Activated T-helper 17 cell treated with anti-CD3 and anti-CD28 coated beads, Interleukin-2, amount 50 U/mL, for 72 hours (primary cell): Measurements from ENCODE around the gene JMJD6. TPM values are rescaled to one million over a fixed set of nuclear protein-coding genes. Genes with fewer than 3 reads are reported as not detected.

Source experiments
- ATAC-seq: fragments of 150-1000 bp; cut with Tn5 transposase; replicated peaks from 2 replicates; pipeline ENCODE4 v1.10.0; 2021; ENCODE audit warnings: mild to moderate bottlenecking, moderate library complexity
- H3K27ac Mint-ChIP-seq: one replicate; pipeline ENCODE4 v1.8.0; 2022; ENCODE audit warnings: mixed read lengths
- H3K27me3 Mint-ChIP-seq: one replicate; pipeline ENCODE4 v1.8.0; 2022; ENCODE audit warnings: mixed read lengths
- H3K36me3 Mint-ChIP-seq: one replicate; pipeline ENCODE4 v1.8.0; 2022; ENCODE audit warnings: low read depth, mild to moderate bottlenecking, mixed read lengths
- H3K4me1 Mint-ChIP-seq: one replicate; pipeline ENCODE4 v1.8.0; 2022; ENCODE audit warnings: mixed read lengths
- H3K4me3 Mint-ChIP-seq: one replicate; pipeline ENCODE4 v1.8.0; 2022; ENCODE audit warnings: mild to moderate bottlenecking, mixed read lengths
- H3K9me3 Mint-ChIP-seq: one replicate; pipeline ENCODE4 v1.8.0; 2022; ENCODE audit warnings: mixed read lengths
- total RNA-seq, 2 donors: library from RNA; stranded (reverse); gene quantifications; one replicate each; pipeline ENCODE4 v1.2.3, GENCODE V29; 2022

JMJD6 gene
- total RNA-seq, 2 donors from 2014 or later, result 99.1 to 144 TPM

- H3K27me3 Mint-ChIP-seq, result no peaks in the 10 kb centered on the region
- H3K36me3 Mint-ChIP-seq, result no peaks in the 10 kb centered on the region
- H3K9me3 Mint-ChIP-seq, result no peaks in the 10 kb centered on the region
- H3K4me3 Mint-ChIP-seq, result no peak overlapping the region
- ATAC-seq, result no peak
- H3K27ac Mint-ChIP-seq, result no peak overlapping the region
- peaks cover 5% of the 10 kb centered on the region for H3K4me1 Mint-ChIP-seq
These were observed 39.7 kb downstream of the JMJD6 start for GRCh38 chr17:76686538-76687297.

GRCh38 chr17:76685846-76686245, 40.6 kb downstream of the JMJD6 start:
- Mint-ChIP-seq H3K27me3 (no peaks in the 10 kb centered on the region), H3K4me1 (peaks cover 5% of the 10 kb centered on the region), H3K9me3 (no peaks in the 10 kb centered on the region), H3K27ac (no peak overlapping the region), H3K36me3 (no peaks in the 10 kb centered on the region), H3K4me3 (no peak overlapping the region)
- no peak for ATAC-seq

GRCh38 chr17:76685366-76685765, 41.0 kb downstream of the JMJD6 start:
- no peak overlapping the region for H3K27ac Mint-ChIP-seq
- no peaks in the 10 kb centered on the region for H3K27me3 Mint-ChIP-seq
- H3K4me3 Mint-ChIP-seq, result no peak overlapping the region
- no peak for ATAC-seq
- H3K4me1 Mint-ChIP-seq, result peaks cover 5% of the 10 kb centered on the region
- no peaks in the 10 kb centered on the region for H3K36me3 Mint-ChIP-seq
- H3K9me3 Mint-ChIP-seq, result no peaks in the 10 kb centered on the region

GRCh38 chr17:76684756-76685155, 41.6 kb downstream of the JMJD6 start:
- Mint-ChIP-seq H3K27me3 (no peaks in the 10 kb centered on the region), H3K4me1 (peaks cover 5% of the 10 kb centered on the region), H3K9me3 (no peaks in the 10 kb centered on the region), H3K36me3 (no peaks in the 10 kb centered on the region), H3K27ac (no peak overlapping the region), H3K4me3 (no peak overlapping the region)
- ATAC-seq, result no peak

- Mint-ChIP-seq H3K9me3 (no peaks in the 10 kb centered on the region), H3K27ac (no peak overlapping the region), H3K27me3 (no peaks in the 10 kb centered on the region), H3K4me1 (peaks cover 5% of the 10 kb centered on the region), H3K4me3 (no peak overlapping the region), H3K36me3 (no peaks in the 10 kb centered on the region)
- ATAC-seq, result no peak
These were observed 42.3 kb downstream of the JMJD6 start for GRCh38 chr17:76683921-76684745.

- ATAC-seq, result no peak
- Mint-ChIP-seq H3K4me3 (no peak overlapping the region), H3K4me1 (peaks cover 5% of the 10 kb centered on the region), H3K27ac (no peak overlapping the region), H3K9me3 (no peaks in the 10 kb centered on the region), H3K36me3 (no peaks in the 10 kb centered on the region), H3K27me3 (no peaks in the 10 kb centered on the region)
These were observed 43.2 kb downstream of the JMJD6 start for GRCh38 chr17:76683011-76683755.

- Mint-ChIP-seq H3K4me3 (no peak overlapping the region), H3K9me3 (no peaks in the 10 kb centered on the region)
- no peak for ATAC-seq
These were observed 44.1 kb downstream of the JMJD6 start for GRCh38 chr17:76682296-76682695.

GRCh38 chr17:76681222-76682137, 44.9 kb downstream of the JMJD6 start:
- no peaks in the 10 kb centered on the region for H3K9me3 Mint-ChIP-seq
- peak; percentile 71 for ATAC-seq
- H3K27ac Mint-ChIP-seq, result peak overlapping the region; percentile 68
- H3K4me1 Mint-ChIP-seq, result peaks cover 5% of the 10 kb centered on the region
- no peaks in the 10 kb centered on the region for H3K27me3 Mint-ChIP-seq
- no peak overlapping the region for H3K4me3 Mint-ChIP-seq
- no peaks in the 10 kb centered on the region for H3K36me3 Mint-ChIP-seq

More at GRCh38 chr17:76682296-76682695, 44.1 kb downstream of the JMJD6 start:
- Mint-ChIP-seq H3K27ac (peak overlapping the region; percentile 68), H3K36me3 (no peaks in the 10 kb centered on the region), H3K27me3 (no peaks in the 10 kb centered on the region), H3K4me1 (peaks cover 5% of the 10 kb centered on the region)

GRCh38 chr17:76679239-76679638, 47.2 kb downstream of the JMJD6 start:
- no peaks in the 10 kb centered on the region for H3K9me3 Mint-ChIP-seq
- peaks cover 5% of the 10 kb centered on the region for H3K4me1 Mint-ChIP-seq
- ATAC-seq, result no peak
- H3K27me3 Mint-ChIP-seq, result no peaks in the 10 kb centered on the region
- H3K27ac Mint-ChIP-seq, result no peak overlapping the region
- H3K36me3 Mint-ChIP-seq, result no peaks in the 10 kb centered on the region
- no peak overlapping the region for H3K4me3 Mint-ChIP-seq

GRCh38 chr17:76678330-76678729, 48.1 kb downstream of the JMJD6 start:
- Mint-ChIP-seq H3K27me3 (no peaks in the 10 kb centered on the region), H3K27ac (no peak overlapping the region), H3K4me1 (peaks cover 5% of the 10 kb centered on the region), H3K9me3 (no peaks in the 10 kb centered on the region), H3K36me3 (no peaks in the 10 kb centered on the region), H3K4me3 (no peak overlapping the region)
- ATAC-seq, result peak; percentile 44

- Mint-ChIP-seq H3K9me3 (no peaks in the 10 kb centered on the region), H3K27me3 (no peaks in the 10 kb centered on the region), H3K36me3 (no peaks in the 10 kb centered on the region), H3K4me1 (peaks cover 8% of the 10 kb centered on the region), H3K27ac (no peak overlapping the region), H3K4me3 (no peak overlapping the region)
- ATAC-seq, result no peak
These were observed 49.0 kb downstream of the JMJD6 start for GRCh38 chr17:76677406-76677805.

GRCh38 chr17:76676629-76677028, 49.8 kb downstream of the JMJD6 start:
- Mint-ChIP-seq H3K9me3 (no peaks in the 10 kb centered on the region), H3K36me3 (no peaks in the 10 kb centered on the region), H3K27me3 (no peaks in the 10 kb centered on the region), H3K4me3 (no peak overlapping the region), H3K27ac (no peak overlapping the region), H3K4me1 (peaks cover 4% of the 10 kb centered on the region)
- ATAC-seq, result no peak

GRCh38 chr17:76675648-76676047, 50.8 kb downstream of the JMJD6 start:
- H3K27ac Mint-ChIP-seq, result no peak overlapping the region

GRCh38 chr17:76674600-76674999, 51.8 kb downstream of the JMJD6 start:
- Mint-ChIP-seq H3K9me3 (no peaks in the 10 kb centered on the region), H3K27ac (no peak overlapping the region), H3K4me1 (peaks cover 13% of the 10 kb centered on the region), H3K36me3 (no peaks in the 10 kb centered on the region), H3K27me3 (no peaks in the 10 kb centered on the region), H3K4me3 (no peak overlapping the region)
- ATAC-seq, result no peak

More at GRCh38 chr17:76675648-76676047, 50.8 kb downstream of the JMJD6 start:
- Mint-ChIP-seq H3K36me3 (no peaks in the 10 kb centered on the region), H3K4me1 (peaks cover 13% of the 10 kb centered on the region), H3K27me3 (no peaks in the 10 kb centered on the region), H3K4me3 (no peak overlapping the region), H3K9me3 (no peaks in the 10 kb centered on the region)
- ATAC-seq, result no peak
